H9 (cell line): ENCODE measurements around the gene PTPRN2. TPM values are rescaled to one million over a fixed set of nuclear protein-coding genes. Genes with fewer than 3 reads are reported as not detected.

Source experiments
- DNase-seq: peaks from one replicate; pipeline ENCODE4 v3.0.0-alpha.2; 2017
- H2AFZ ChIP-seq: one replicate; pipeline ENCODE4 v1.6.1; 2013; ENCODE audit warnings: mild to moderate bottlenecking, low read length, control low read depth, moderate library complexity
- H2AK5ac ChIP-seq: 2 replicates; pipeline ENCODE4 v1.6.1; 2013; ENCODE audit warnings: low read length, control low read depth, mixed read lengths; ENCODE audit not compliant: insufficient read length
- H2BK120ac ChIP-seq: one replicate; pipeline ENCODE4 v1.6.1; 2013; ENCODE audit warnings: low read depth, mild to moderate bottlenecking, low read length, control low read depth, inconsistent platforms; ENCODE audit not compliant: poor library complexity, severe bottlenecking
- H2BK12ac ChIP-seq: 2 replicates; pipeline ENCODE4 v1.6.1; 2013; ENCODE audit warnings: low read length, control low read depth, mixed read lengths, low read depth; ENCODE audit not compliant: insufficient read length
- H2BK15ac ChIP-seq: 2 replicates; pipeline ENCODE4 v1.6.1; 2013; ENCODE audit warnings: low read depth, low read length, control low read depth
- H2BK20ac ChIP-seq: one replicate; pipeline ENCODE4 v1.6.1; 2013; ENCODE audit warnings: low read depth, mild to moderate bottlenecking, low read length, control low read depth, inconsistent platforms; ENCODE audit not compliant: poor library complexity, severe bottlenecking
- H2BK5ac ChIP-seq: 2 replicates; pipeline ENCODE4 v1.6.1; 2013; ENCODE audit warnings: low read length, control low read depth, mixed read lengths; ENCODE audit not compliant: insufficient read length
- H3K14ac ChIP-seq: 2 replicates; pipeline ENCODE4 v1.6.1; 2013; ENCODE audit warnings: low read length, control low read depth; ENCODE audit not compliant: insufficient read depth
- H3K18ac ChIP-seq: 2 replicates; pipeline ENCODE4 v1.6.1; 2013; ENCODE audit warnings: low read depth, mild to moderate bottlenecking, mixed read lengths, low read length, control low read depth; ENCODE audit not compliant: insufficient read length
- H3K23ac ChIP-seq: 2 replicates; pipeline ENCODE4 v1.6.1; 2013; ENCODE audit warnings: low read length, control low read depth, mixed read lengths, low read depth; ENCODE audit not compliant: insufficient read length
- H3K23me2 ChIP-seq: 2 replicates; pipeline ENCODE4 v1.6.1; 2013; ENCODE audit warnings: low read depth, mild to moderate bottlenecking, mixed read lengths, low read length, control low read depth; ENCODE audit not compliant: insufficient read length, poor library complexity, severe bottlenecking
- H3K27ac ChIP-seq: 2 replicates; pipeline ENCODE4 v1.5.1; 2013; ENCODE audit warnings: low read length, control low read depth, mixed read lengths, low read depth; ENCODE audit not compliant: insufficient read length
- H3K27me3 ChIP-seq: 2 replicates; pipeline ENCODE4 v1.6.1; 2013; ENCODE audit warnings: low read length, control low read depth, inconsistent platforms; ENCODE audit not compliant: insufficient read depth
- H3K4ac ChIP-seq: 2 replicates; pipeline ENCODE4 v1.6.1; 2013; ENCODE audit warnings: low read depth, mild to moderate bottlenecking, control low read depth, inconsistent platforms, low read length, moderate library complexity
- H3K4me1 ChIP-seq: 2 replicates; pipeline ENCODE4 v1.6.1; 2013; ENCODE audit warnings: low read length, control low read depth, inconsistent platforms; ENCODE audit not compliant: insufficient read depth
- H3K4me2 ChIP-seq: 2 replicates; pipeline ENCODE4 v1.6.1; 2013; ENCODE audit warnings: low read length, control low read depth, mixed read lengths; ENCODE audit not compliant: insufficient read length, insufficient read depth
- H3K56ac ChIP-seq: 2 replicates; pipeline ENCODE4 v1.6.1; 2013; ENCODE audit warnings: low read depth, mild to moderate bottlenecking, mixed read lengths, low read length, control low read depth; ENCODE audit not compliant: insufficient read length
- H3K79me1 ChIP-seq: 2 replicates; pipeline ENCODE4 v1.6.1; 2013; ENCODE audit warnings: low read depth, mild to moderate bottlenecking, moderate library complexity, low read length, control low read depth, inconsistent platforms; ENCODE audit not compliant: insufficient read depth, poor library complexity, severe bottlenecking
- H3K79me2 ChIP-seq: 2 replicates; pipeline ENCODE4 v1.6.1; 2013; ENCODE audit warnings: low read length, control low read depth, inconsistent platforms; ENCODE audit not compliant: insufficient read depth
- H3K9ac ChIP-seq: 2 replicates; pipeline ENCODE4 v1.6.1; 2013; ENCODE audit warnings: low read length, control low read depth, mixed read lengths; ENCODE audit not compliant: insufficient read length; ENCODE audit errors: extremely low read depth
- H3K9me3 ChIP-seq: one replicate; pipeline ENCODE4 v1.6.1; 2013; ENCODE audit warnings: low read depth, low read length, inconsistent platforms; ENCODE audit not compliant: control insufficient read depth
- H3T11ph ChIP-seq: one replicate; pipeline ENCODE4 v1.6.1; 2013; ENCODE audit warnings: mild to moderate bottlenecking, low read length, control low read depth, inconsistent platforms
- H4K20me1 ChIP-seq: one replicate; pipeline ENCODE4 v1.6.1; 2013; ENCODE audit not compliant: control insufficient read depth, insufficient read length, insufficient read depth
- H4K5ac ChIP-seq: 2 replicates; pipeline ENCODE4 v1.6.1; 2013; ENCODE audit warnings: low read depth, mild to moderate bottlenecking, mixed read lengths, low read length, control low read depth; ENCODE audit not compliant: insufficient read length
- H4K8ac ChIP-seq: replicated peaks from 2 replicates; pipeline ENCODE4 v1.6.1; 2013; ENCODE audit warnings: low read length, control low read depth, mixed read lengths, low read depth; ENCODE audit not compliant: insufficient read length
- H4K91ac ChIP-seq: 2 replicates; pipeline ENCODE4 v1.6.1; 2013; ENCODE audit warnings: low read depth, mild to moderate bottlenecking, moderate library complexity, mixed read lengths, low read length, control low read depth; ENCODE audit not compliant: insufficient read length
- H3K27ac Mint-ChIP-seq, 3 experiments: 2 replicates in 2 of 3; 3 replicates in 1 of 3; pipeline ENCODE4 v1.8.0; 2020 to 2021; ENCODE audit warnings: mixed read lengths in 3 of 3, mild to moderate bottlenecking in 1 of 3, moderate library complexity in 1 of 3
- H3K27me3 Mint-ChIP-seq: 2 replicates; pipeline ENCODE4 v1.8.0; 2021; ENCODE audit warnings: low read depth, mild to moderate bottlenecking, moderate library complexity, mixed read lengths
- H3K36me3 Mint-ChIP-seq, 3 experiments: 2 replicates in 2 of 3; 3 replicates in 1 of 3; pipeline ENCODE4 v1.8.0; 2020 to 2021; ENCODE audit warnings: low read depth in 3 of 3, mixed read lengths in 3 of 3; ENCODE audit not compliant: insufficient read depth in 1 of 3
- H3K4me1 Mint-ChIP-seq, 2 experiments: 2 replicates each; pipeline ENCODE4 v1.8.0; 2020; ENCODE audit warnings: mixed read lengths in 2 of 2
- H3K4me3 Mint-ChIP-seq, 2 experiments: 2 replicates in 1 of 2; 3 replicates in 1 of 2; pipeline ENCODE4 v1.8.0; 2020 to 2021; ENCODE audit warnings: mild to moderate bottlenecking in 2 of 2, mixed read lengths in 2 of 2, moderate library complexity in 1 of 2
- H3K9me3 Mint-ChIP-seq, 2 experiments: 2 replicates in 1 of 2; 3 replicates in 1 of 2; pipeline ENCODE4 v1.8.0; 2020; ENCODE audit warnings: mild to moderate bottlenecking in 2 of 2, mixed read lengths in 2 of 2, moderate library complexity in 1 of 2
- WGBS: extraction: QIAGEN DNeasy Blood & Tissue Kit; methylation state at CpG from one replicate; pipeline ENCODE4 v1.1.7; 2013; ENCODE audit warnings: missing lambda C conversion rate, low lambda C conversion rate, mixed read lengths; ENCODE audit not compliant: insufficient read length; ENCODE audit errors: extremely low coverage; 5-methylcytosine and 5-hydroxymethylcytosine counted together
- total RNA-seq: library from RNA; stranded (reverse); gene quantifications from 2 replicates; pipeline ENCODE4 v1.2.1, GENCODE V29; 2021
- TF ChIP-seq, protein P1 (sequence below): fragments of 200-600 bp; sonication (generic); conservative IDR thresholded peaks from 3 replicates; pipeline ENCODE4 v1.8.0; 2021; ENCODE audit warnings: antibody characterized with exemption, mild to moderate bottlenecking

Gene PTPRN2
- total RNA-seq, 1 experiment from 2014 or later: 5.2 TPM

DNA sequence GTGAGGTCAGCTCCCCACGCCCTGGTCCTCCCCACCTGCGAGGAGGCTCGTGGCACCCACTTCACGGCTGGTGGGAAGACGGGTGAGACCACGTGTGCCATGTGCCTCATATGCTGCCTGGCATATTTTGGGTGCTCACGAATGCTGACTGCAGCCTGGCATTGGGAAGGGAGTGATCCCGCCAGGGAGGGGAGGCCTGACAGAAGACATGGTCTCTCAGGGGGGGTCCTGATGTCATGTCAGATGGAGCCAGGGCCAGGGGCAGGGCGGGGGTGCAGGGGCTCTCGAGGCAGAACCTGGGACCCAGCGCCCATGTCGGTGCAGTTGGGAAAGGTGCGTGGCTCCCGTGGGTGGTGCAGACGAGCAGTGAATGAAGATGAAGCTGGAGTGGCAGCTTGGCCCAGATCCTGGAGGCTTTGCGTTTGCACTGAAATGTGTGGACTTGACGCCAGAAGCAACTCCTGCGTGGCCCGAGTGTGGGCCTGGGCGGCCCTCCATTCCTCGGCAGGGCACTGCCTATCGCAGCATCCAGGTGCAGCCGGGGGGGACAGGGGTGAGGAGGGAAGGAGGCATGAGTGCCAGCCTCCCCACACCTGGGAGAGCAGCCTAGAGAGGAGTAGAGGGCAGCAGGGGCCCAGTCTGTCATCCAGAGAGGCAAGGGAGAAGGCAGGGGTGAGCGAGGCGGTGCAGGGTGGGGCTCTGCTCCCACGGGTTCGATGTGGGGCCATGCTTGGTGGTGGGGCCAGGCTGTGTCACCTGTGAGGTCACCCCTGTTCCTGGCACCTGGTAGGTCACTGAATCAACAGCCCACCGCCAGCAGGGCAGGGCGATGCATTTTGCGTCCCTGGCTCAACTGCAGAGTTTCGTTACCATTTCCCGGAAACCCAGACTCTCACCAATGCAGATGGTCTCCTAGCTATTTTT lies 865.2 kb downstream of the PTPRN2 start:
- no peak overlapping the region for H3K4me3 Mint-ChIP-seq

More for the DNA sequence above, 865.2 kb downstream of the PTPRN2 start:
- no peak overlapping the region for H3K27ac ChIP-seq
- H3K18ac ChIP-seq: no peak overlapping the region
- H3K27me3 Mint-ChIP-seq: peaks cover 46% of the 10 kb centered on the region
- no peak overlapping the region for H3K9ac ChIP-seq
- H3K9me3 Mint-ChIP-seq: no peaks in the 10 kb centered on the region
- no peaks in the 10 kb centered on the region for H3K4me1 Mint-ChIP-seq
- H3K56ac ChIP-seq: no peak overlapping the region
- no peaks in the 10 kb centered on the region for H3K9me3 ChIP-seq
- H3K4me1 ChIP-seq: no peaks in the 10 kb centered on the region
- WGBS: no CpG with 5 or more reads among the region's 32 CpGs
- H2BK15ac ChIP-seq: no peak overlapping the region
- no peak overlapping the region for H3K23ac ChIP-seq
- no peaks in the 10 kb centered on the region for H3K79me2 ChIP-seq
- no peak overlapping the region for H3K27ac Mint-ChIP-seq
- TF ChIP-seq, protein P1, sequence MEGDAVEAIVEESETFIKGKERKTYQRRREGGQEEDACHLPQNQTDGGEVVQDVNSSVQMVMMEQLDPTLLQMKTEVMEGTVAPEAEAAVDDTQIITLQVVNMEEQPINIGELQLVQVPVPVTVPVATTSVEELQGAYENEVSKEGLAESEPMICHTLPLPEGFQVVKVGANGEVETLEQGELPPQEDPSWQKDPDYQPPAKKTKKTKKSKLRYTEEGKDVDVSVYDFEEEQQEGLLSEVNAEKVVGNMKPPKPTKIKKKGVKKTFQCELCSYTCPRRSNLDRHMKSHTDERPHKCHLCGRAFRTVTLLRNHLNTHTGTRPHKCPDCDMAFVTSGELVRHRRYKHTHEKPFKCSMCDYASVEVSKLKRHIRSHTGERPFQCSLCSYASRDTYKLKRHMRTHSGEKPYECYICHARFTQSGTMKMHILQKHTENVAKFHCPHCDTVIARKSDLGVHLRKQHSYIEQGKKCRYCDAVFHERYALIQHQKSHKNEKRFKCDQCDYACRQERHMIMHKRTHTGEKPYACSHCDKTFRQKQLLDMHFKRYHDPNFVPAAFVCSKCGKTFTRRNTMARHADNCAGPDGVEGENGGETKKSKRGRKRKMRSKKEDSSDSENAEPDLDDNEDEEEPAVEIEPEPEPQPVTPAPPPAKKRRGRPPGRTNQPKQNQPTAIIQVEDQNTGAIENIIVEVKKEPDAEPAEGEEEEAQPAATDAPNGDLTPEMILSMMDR: no peak
- no peak overlapping the region for H3K4ac ChIP-seq
- no peaks in the 10 kb centered on the region for H3K27me3 ChIP-seq
- H2BK5ac ChIP-seq: no peak overlapping the region
- no peak overlapping the region for H4K91ac ChIP-seq
- H3K36me3 Mint-ChIP-seq: no peaks in the 10 kb centered on the region
- no peak overlapping the region for H2BK12ac ChIP-seq
- H2BK20ac ChIP-seq: no peak overlapping the region
- H2AFZ ChIP-seq: no peak overlapping the region
- no peaks in the 10 kb centered on the region for H4K20me1 ChIP-seq
- H3K23me2 ChIP-seq: no peaks in the 10 kb centered on the region
- no peak overlapping the region for H4K5ac ChIP-seq
- H3K14ac ChIP-seq: no peak overlapping the region
- H3K4me2 ChIP-seq: no peak overlapping the region
- no peak overlapping the region for H2AK5ac ChIP-seq
- no peak for DNase-seq
- H4K8ac ChIP-seq: no peak overlapping the region
- no peaks in the 10 kb centered on the region for H3K79me1 ChIP-seq
- H2BK120ac ChIP-seq: no peak overlapping the region
- no peak overlapping the region for H3T11ph ChIP-seq
